B cell (primary cell): ENCODE measurements around the gene MSH2. TPM values are rescaled to one million over a fixed set of nuclear protein-coding genes. Genes with fewer than 3 reads are reported as not detected.
A peak's percentile ranks its signal among the peaks of the same experiment; 100 is the strongest.

Source experiments
- ATAC-seq: fragments of 200-7000 bp; cut with Tn5 transposase; one replicate; pipeline ENCODE4 v1.10.0; 2021; ENCODE audit warnings: low read depth, mild to moderate bottlenecking, moderate number of reproducible peaks, moderate library complexity
- CTCF ChIA-PET: fragments of 350-600 bp; sonication (Branson Sonifier 250); formaldehyde crosslinking; loops from one replicate; lab custom pipeline; 2021; ENCODE audit warnings: antibody characterized with exemption, inconsistent platforms; lab: Charles Lee
- POLR2A ChIA-PET: fragments of 350-600 bp; sonication (Branson Sonifier 250); formaldehyde crosslinking; loops from one replicate; lab custom pipeline; 2021; ENCODE audit warnings: antibody characterized with exemption; lab: Charles Lee
- DNase-seq: peaks from one replicate; pipeline ENCODE4 v3.0.0; 2013
- H2AFZ ChIP-seq: 2 replicates; pipeline ENCODE4 v1.6.1; 2012; ENCODE audit warnings: mild to moderate bottlenecking, low read depth, low read length; ENCODE audit not compliant: insufficient read depth, poor library complexity, severe bottlenecking
- H3K27ac ChIP-seq, 2 donors: 1 replicate in 1 of 2; 2 replicates in 1 of 2; pipeline ENCODE4 v1.5.1; 2012 to 2013; ENCODE audit warnings: low read length in 2 of 2, mild to moderate bottlenecking in 2 of 2, moderate library complexity in 1 of 2
- H3K27me3 ChIP-seq, 4 experiments: fragments of 200-600 bp in 1 of 4; sonication (generic) in 1 of 4; replicated peaks in 1 of 4; 1 replicate in 2 of 4; 2 replicates in 2 of 4; pipeline versions ENCODE4 v1.6.1 to v1.7.0; 2013 to 2016; ENCODE audit warnings: low read length in 3 of 4, mild to moderate bottlenecking in 2 of 4, mixed read lengths in 1 of 4, moderate library complexity in 1 of 4; ENCODE audit not compliant: insufficient read depth in 4 of 4, control insufficient read depth in 3 of 4; ENCODE audit errors: control extremely low read depth in 1 of 4
- H3K36me3 ChIP-seq, 2 experiments: replicated peaks in 1 of 2; 1 replicate in 1 of 2; 2 replicates in 1 of 2; pipeline versions ENCODE4 v1.6.1 to v1.7.1; 2013; ENCODE audit warnings: low read length in 1 of 2; ENCODE audit not compliant: insufficient read depth in 2 of 2, control insufficient read depth in 1 of 2; ENCODE audit errors: control extremely low read depth in 1 of 2, extremely low read depth in 1 of 2
- H3K4me1 ChIP-seq, 2 donors: fragments of 200-600 bp in 1 of 2; sonication (generic) in 1 of 2; 1 replicate in 1 of 2; 2 replicates in 1 of 2; pipeline versions ENCODE4 v1.5.1 to v1.6.1; 2013 to 2017; ENCODE audit warnings: low read length in 2 of 2; ENCODE audit not compliant: control insufficient read depth in 2 of 2, insufficient read depth in 2 of 2
- H3K4me2 ChIP-seq: replicated peaks from 2 replicates; pipeline ENCODE3; 2012; ENCODE audit warnings: mild to moderate bottlenecking, low read depth, low read length; ENCODE audit not compliant: poor library complexity, severe bottlenecking
- H3K4me3 ChIP-seq, 5 experiments: fragments of 200-600 bp in 1 of 5; sonication (generic) in 1 of 5; 1 replicate in 3 of 5; 2 replicates in 2 of 5; pipeline versions ENCODE4 v1.5.1 to v1.7.0; 2011 to 2016; ENCODE audit warnings: low read length in 4 of 5, mild to moderate bottlenecking in 4 of 5, low read depth in 2 of 5, control low read depth in 1 of 5, moderate library complexity in 1 of 5; ENCODE audit not compliant: insufficient read depth in 1 of 5; ENCODE audit errors: control extremely low read depth in 1 of 5, extremely low read depth in 1 of 5
- H3K79me2 ChIP-seq: fragments of 200-600 bp; sonication (generic); one replicate; pipeline ENCODE4 v1.6.0; 2016; ENCODE audit warnings: low read length; ENCODE audit not compliant: control insufficient read depth, insufficient read depth
- H3K9ac ChIP-seq: fragments of 200-600 bp; sonication (generic); 2 replicates; pipeline ENCODE4 v1.6.1; 2017; ENCODE audit warnings: mild to moderate bottlenecking, low read length, moderate library complexity
- H3K9me3 ChIP-seq, 3 donors: one replicate each; pipeline versions ENCODE4 v1.6.1 to v1.7.1; 2013; ENCODE audit warnings: low read length in 2 of 3; ENCODE audit not compliant: control insufficient read depth in 2 of 3, insufficient read depth in 1 of 3; ENCODE audit errors: control extremely low read depth in 1 of 3
- H4K20me1 ChIP-seq: 2 replicates; pipeline ENCODE4 v1.6.0; 2012; ENCODE audit warnings: mild to moderate bottlenecking, low read length; ENCODE audit not compliant: insufficient read depth, control insufficient read depth, poor library complexity, severe bottlenecking
- H3K27ac Mint-ChIP-seq: one replicate; pipeline ENCODE4 v1.8.0; 2021; ENCODE audit warnings: mixed read lengths
- H3K27me3 Mint-ChIP-seq: one replicate; pipeline ENCODE4 v1.8.0; 2021; ENCODE audit warnings: mixed read lengths
- H3K4me1 Mint-ChIP-seq: one replicate; pipeline ENCODE4 v1.8.0; 2021; ENCODE audit warnings: mixed read lengths
- H3K4me3 Mint-ChIP-seq: one replicate; pipeline ENCODE4 v1.8.0; 2021; ENCODE audit warnings: mixed read lengths
- H3K9me3 Mint-ChIP-seq: one replicate; pipeline ENCODE4 v1.8.0; 2022; ENCODE audit warnings: mixed read lengths; ENCODE audit not compliant: insufficient read depth
- EZH2 ChIP-seq: IDR thresholded peaks from 2 replicates; pipeline ENCODE4 v1.6.1; 2012; ENCODE audit warnings: borderline replicate concordance, low read depth, mild to moderate bottlenecking, moderate library complexity, low read length; ENCODE audit not compliant: insufficient read depth, poor library complexity, severe bottlenecking
- WGBS: methylation state at CpG from one replicate; pipeline ENCODE4 v1.1.5; 2013; ENCODE audit warnings: missing lambda C conversion rate; ENCODE audit not compliant: insufficient coverage; 5-methylcytosine and 5-hydroxymethylcytosine counted together
- intact Hi-C: fragments of 100-400 bp; cut with micrococcal nuclease; formaldehyde crosslinking; loops from one replicate; pipeline ENCODE4 v1.10.0; 2022
- polyA plus RNA-seq: library from polyadenylated mRNA; depleted of rRNA; stranded (reverse); fragments of >200 nt; gene quantifications from 2 replicates; pipeline ENCODE4 v1.2.3, GENCODE V29; 2012
- total RNA-seq, 2 donors: library from RNA; stranded (reverse); fragments of 120-200 nt in 1 of 2; gene quantifications; 1 replicate in 1 of 2; 2 replicates in 1 of 2; pipeline versions ENCODE4 v1.2.3 to v1.2.4, GENCODE V29; 2013 to 2022
- TF ChIP-seq, protein P1 (sequence below): fragments of 200-600 bp; IDR thresholded peaks from one replicate; pipeline ENCODE4 v1.8.0; 2022; ENCODE audit warnings: antibody characterized with exemption, mild to moderate bottlenecking

The MSH2 gene
- total and polyA plus RNA-seq, 2 donors (not counting 1 experiment from before 2014, with no cell fraction given) = 7.4 to 21.9 TPM

GRCh38 chr2:47521666-47522285 is 118.8 kb downstream of the MSH2 start:
- peak overlapping the region; percentile 95 for H2AFZ ChIP-seq
- H3K4me3 ChIP-seq = peak overlapping the region in 4 of 5 experiments; percentile 40 to 71 (median 62)
- no peaks in the 10 kb centered on the region for H3K27me3 Mint-ChIP-seq
- H3K36me3 ChIP-seq = no peaks in the 10 kb centered on the region
- POLR2A ChIA-PET = interaction anchor here (1.2 kb wide), 1 partner anchor 133 kb away, joined by 7 read pairs; no protein-coding TSS in a partner anchor
- H3K4me1 ChIP-seq = peaks cover 12 to 15% of the 10 kb centered on the region in 2 donors
- no peaks in the 10 kb centered on the region for H3K79me2 ChIP-seq
- TF ChIP-seq EZH2 = no peak
- TF ChIP-seq, protein P1, sequence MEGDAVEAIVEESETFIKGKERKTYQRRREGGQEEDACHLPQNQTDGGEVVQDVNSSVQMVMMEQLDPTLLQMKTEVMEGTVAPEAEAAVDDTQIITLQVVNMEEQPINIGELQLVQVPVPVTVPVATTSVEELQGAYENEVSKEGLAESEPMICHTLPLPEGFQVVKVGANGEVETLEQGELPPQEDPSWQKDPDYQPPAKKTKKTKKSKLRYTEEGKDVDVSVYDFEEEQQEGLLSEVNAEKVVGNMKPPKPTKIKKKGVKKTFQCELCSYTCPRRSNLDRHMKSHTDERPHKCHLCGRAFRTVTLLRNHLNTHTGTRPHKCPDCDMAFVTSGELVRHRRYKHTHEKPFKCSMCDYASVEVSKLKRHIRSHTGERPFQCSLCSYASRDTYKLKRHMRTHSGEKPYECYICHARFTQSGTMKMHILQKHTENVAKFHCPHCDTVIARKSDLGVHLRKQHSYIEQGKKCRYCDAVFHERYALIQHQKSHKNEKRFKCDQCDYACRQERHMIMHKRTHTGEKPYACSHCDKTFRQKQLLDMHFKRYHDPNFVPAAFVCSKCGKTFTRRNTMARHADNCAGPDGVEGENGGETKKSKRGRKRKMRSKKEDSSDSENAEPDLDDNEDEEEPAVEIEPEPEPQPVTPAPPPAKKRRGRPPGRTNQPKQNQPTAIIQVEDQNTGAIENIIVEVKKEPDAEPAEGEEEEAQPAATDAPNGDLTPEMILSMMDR = no peak
- WGBS = 23% methylated on average over 17 of the region's 22 CpGs
- H3K9me3 ChIP-seq = no peaks in the 10 kb centered on the region
- H3K27ac Mint-ChIP-seq = peak overlapping the region; percentile 93
- CTCF ChIA-PET = interaction anchor here (0.7 to 7.8 kb wide), 9 partner anchors 84 to 252 kb away, joined by 3 to 77 read pairs (median 4); no protein-coding TSS in a partner anchor
- peaks cover 18% of the 10 kb centered on the region for H3K4me1 Mint-ChIP-seq
- no peaks in the 10 kb centered on the region for H3K9me3 Mint-ChIP-seq
- H4K20me1 ChIP-seq = no peaks in the 10 kb centered on the region
- peak overlapping the region; percentile 89 for H3K4me3 Mint-ChIP-seq
- DNase-seq (no peak), ATAC-seq (no peak)
- peak overlapping the region in 1 of 2 donors; percentile 8 for H3K27ac ChIP-seq
- H3K9ac ChIP-seq = peak overlapping the region; percentile 74
- peaks cover 0 to 8% (median 0%) of the 10 kb centered on the region in 4 experiments for H3K27me3 ChIP-seq
- H3K4me2 ChIP-seq = peak overlapping the region; percentile 96
- intact Hi-C loops = loop anchor here (1.0 to 10.0 kb wide), 8 partner anchors 136 to 586 kb away; partner anchors contain the start of genes FBXO11 and MSH6

DNA sequence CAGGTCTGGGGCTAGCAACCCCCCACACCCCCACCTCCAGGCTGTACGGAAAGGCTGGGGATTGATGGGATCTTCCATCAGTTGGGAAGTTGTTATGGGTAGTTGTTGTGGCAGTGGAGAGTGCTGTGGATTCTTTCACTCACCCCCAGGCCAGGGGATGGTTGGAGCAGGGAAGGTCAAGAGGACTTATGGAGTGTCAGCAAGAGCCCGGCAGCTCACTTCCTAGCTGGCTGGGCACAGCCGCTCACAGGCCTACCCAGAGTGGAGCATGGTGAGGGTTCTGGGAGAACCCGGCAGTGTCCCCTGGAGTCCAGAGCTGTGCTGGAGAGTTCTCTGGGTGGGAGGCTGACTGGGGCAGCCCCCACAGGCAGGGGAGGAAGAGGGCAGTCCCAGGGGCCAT is 122.2 kb downstream of the MSH2 start:
- Mint-ChIP-seq H3K27me3 (no peaks in the 10 kb centered on the region), H3K4me3 (no peak overlapping the region), H3K27ac (no peak overlapping the region), H3K4me1 (peaks cover 15% of the 10 kb centered on the region), H3K9me3 (no peaks in the 10 kb centered on the region)
- H3K4me1 ChIP-seq = peaks cover 10 to 13% of the 10 kb centered on the region in 2 donors
- no peaks in the 10 kb centered on the region for H3K36me3 ChIP-seq
- no peak overlapping the region for H3K4me2 ChIP-seq
- POLR2A ChIA-PET = no interaction called here
- H3K27me3 ChIP-seq = peaks cover 0 to 8% (median 0%) of the 10 kb centered on the region in 4 experiments
- H3K4me3 ChIP-seq = no peak overlapping the region
- H3K9me3 ChIP-seq = no peaks in the 10 kb centered on the region
- no peaks in the 10 kb centered on the region for H4K20me1 ChIP-seq
- H3K27ac ChIP-seq = no peak overlapping the region
- H3K9ac ChIP-seq = no peak overlapping the region
- ATAC-seq (no peak), DNase-seq (no peak)
- 97% methylated on average over 3 of the region's 4 CpGs for WGBS
- CTCF ChIA-PET = interaction anchor here (7.8 kb wide), 1 partner anchor 241 kb away, joined by 77 read pairs; no protein-coding TSS in a partner anchor
- no peaks in the 10 kb centered on the region for H3K79me2 ChIP-seq
- intact Hi-C loops = loop anchor here (10.0 kb wide), 1 partner anchor 190 kb away; no protein-coding TSS in a partner anchor
- H2AFZ ChIP-seq = no peak overlapping the region
- TF ChIP-seq, protein P1 = no peak
